ENCODE results near the gene JAZF1. TPM values are rescaled to one million over a fixed set of nuclear protein-coding genes. Genes with fewer than 3 reads are reported as not detected.

JAZF1 gene
- total and polyA plus RNA-seq, 7 donors, result 2.3 to 10.6 (median 5.3) TPM

DNA sequence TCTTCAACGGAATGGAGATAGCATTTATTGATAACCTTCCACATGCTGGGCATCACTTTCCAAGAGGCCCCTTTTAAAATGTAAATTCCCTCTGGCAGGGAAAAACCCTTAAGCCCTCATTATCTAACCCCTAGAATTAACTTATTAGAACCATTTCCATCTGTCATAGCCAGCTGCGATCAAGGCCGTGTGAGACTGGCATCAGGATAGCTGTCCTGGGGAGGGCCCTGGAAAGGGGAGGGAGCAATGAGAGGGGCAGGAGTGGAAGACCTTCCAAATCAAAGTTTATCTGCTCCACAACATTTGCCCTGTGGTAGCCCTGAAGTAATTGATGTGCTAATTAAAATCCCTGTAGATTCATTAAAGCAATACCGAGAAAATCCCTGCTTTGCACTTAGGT lies 45.0 kb upstream of the JAZF1 start:
- Histone ChIP-seq H3K9me3 (no peaks in the 10 kb centered on the region), H3K36me3 (ENCODE audit: insufficient read depth in 1 of 2, low read depth in 1 of 2) (no peaks in the 10 kb centered on the region), H3K4me1 (no peaks in the 10 kb centered on the region), H3K27me3 (ENCODE audit: insufficient read depth in 3 of 3, low read length in 2 of 3) (no peaks in the 10 kb centered on the region), H3K27ac (no peak overlapping the region), H3K4me3 (no peak overlapping the region)
- TF ChIP-seq, protein P1, sequence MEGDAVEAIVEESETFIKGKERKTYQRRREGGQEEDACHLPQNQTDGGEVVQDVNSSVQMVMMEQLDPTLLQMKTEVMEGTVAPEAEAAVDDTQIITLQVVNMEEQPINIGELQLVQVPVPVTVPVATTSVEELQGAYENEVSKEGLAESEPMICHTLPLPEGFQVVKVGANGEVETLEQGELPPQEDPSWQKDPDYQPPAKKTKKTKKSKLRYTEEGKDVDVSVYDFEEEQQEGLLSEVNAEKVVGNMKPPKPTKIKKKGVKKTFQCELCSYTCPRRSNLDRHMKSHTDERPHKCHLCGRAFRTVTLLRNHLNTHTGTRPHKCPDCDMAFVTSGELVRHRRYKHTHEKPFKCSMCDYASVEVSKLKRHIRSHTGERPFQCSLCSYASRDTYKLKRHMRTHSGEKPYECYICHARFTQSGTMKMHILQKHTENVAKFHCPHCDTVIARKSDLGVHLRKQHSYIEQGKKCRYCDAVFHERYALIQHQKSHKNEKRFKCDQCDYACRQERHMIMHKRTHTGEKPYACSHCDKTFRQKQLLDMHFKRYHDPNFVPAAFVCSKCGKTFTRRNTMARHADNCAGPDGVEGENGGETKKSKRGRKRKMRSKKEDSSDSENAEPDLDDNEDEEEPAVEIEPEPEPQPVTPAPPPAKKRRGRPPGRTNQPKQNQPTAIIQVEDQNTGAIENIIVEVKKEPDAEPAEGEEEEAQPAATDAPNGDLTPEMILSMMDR (IDR thresholded peaks at IDR 0.05), result no peak
- intact Hi-C loops (cut with DNase I), result no loop called here
- ATAC-seq (no peak), DNase-seq (no peak)
- 60 to 74% (median 67%) methylated on average over 4 of the region's 4 CpGs for WGBS, 3 donors

DNA sequence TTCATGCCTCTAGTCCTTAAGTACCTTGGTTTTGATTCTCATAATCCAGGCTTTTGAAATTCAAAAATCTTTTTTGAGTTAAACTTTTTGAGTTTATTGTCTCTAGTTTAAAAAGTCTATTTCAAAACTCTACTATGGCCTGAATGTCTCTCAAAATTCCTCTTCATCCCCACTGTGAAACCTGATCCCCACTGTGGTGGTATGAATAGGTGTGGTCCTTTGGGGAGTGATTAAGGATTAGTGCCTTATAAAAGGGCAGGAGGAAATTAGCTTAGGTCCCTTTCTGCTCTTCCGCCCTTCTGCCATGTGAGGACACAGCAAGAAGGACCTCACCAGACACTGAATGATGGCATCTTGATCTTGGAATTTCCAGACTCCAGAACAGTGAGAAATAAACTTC lies 44.1 kb upstream of the JAZF1 start:
- ATAC-seq, result no peak
- no peak overlapping the region for H3K27ac ChIP-seq
- WGBS, 3 donors, result 95 to 100% (median 96%) methylated on average over 1 of the region's 1 CpG
- no peaks in the 10 kb centered on the region for H3K27me3 ChIP-seq (ENCODE audit: insufficient read depth in 3 of 3, low read length in 2 of 3)
- no peaks in the 10 kb centered on the region for H3K36me3 ChIP-seq (ENCODE audit: insufficient read depth in 1 of 2, low read depth in 1 of 2)
- intact Hi-C loops (cut with DNase I), result no loop called here
- TF ChIP-seq, protein P1 (IDR thresholded peaks at IDR 0.05), result no peak
- H3K4me1 ChIP-seq, result no peaks in the 10 kb centered on the region
- no peak overlapping the region for H3K4me3 ChIP-seq
- no peak for DNase-seq
- no peaks in the 10 kb centered on the region for H3K9me3 ChIP-seq

DNA sequence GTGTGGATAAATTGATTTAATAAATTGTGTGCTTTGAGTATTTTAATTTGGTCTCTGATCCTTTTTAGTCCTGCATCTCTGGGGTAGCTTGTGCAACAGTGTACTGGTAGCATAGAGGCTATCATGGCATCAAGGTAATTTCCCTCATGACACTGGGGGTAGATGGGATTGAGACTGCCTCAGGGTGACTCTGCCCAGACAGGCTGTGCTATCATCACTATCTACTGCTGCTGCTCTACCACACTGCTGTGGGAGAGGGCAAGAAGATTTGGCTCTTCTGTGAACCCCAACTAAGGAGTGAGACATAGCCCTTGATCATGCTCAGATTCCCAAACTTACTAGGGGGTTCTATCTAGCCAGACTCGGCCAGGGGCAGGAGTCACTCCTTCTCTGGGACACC lies 43.6 kb upstream of the JAZF1 start:
- TF ChIP-seq, protein P1 (IDR thresholded peaks at IDR 0.05), result no peak
- Histone ChIP-seq H3K36me3 (ENCODE audit: insufficient read depth in 1 of 2, low read depth in 1 of 2) (no peaks in the 10 kb centered on the region), H3K27me3 (ENCODE audit: insufficient read depth in 3 of 3, low read length in 2 of 3) (no peaks in the 10 kb centered on the region), H3K4me3 (no peak overlapping the region), H3K4me1 (no peaks in the 10 kb centered on the region), H3K9me3 (no peaks in the 10 kb centered on the region), H3K27ac (no peak overlapping the region)
- ATAC-seq, result no peak
- no peak for DNase-seq
- intact Hi-C loops (cut with DNase I), result no loop called here
- WGBS, 3 donors, result 55 to 76% (median 72%) methylated on average over 1 of the region's 1 CpG

DNA sequence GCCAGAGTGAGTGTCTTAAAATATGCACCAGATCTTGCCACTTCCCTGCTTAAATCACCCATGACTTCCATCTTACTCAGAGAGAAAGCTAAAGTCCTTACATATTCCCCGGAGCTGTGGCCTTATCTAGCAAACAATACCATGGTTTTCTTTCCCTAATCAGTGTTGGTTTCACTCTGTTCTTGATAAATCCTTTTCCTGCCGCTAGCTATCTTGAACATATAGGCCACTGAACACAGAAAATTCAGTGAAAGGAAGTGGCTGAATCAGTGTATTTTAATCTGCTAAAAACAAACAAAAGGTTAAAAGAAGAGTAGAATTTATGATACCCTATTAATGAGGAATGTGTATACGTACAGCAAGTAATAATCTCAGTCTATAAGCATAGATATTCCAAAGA lies 42.0 kb upstream of the JAZF1 start:
- Histone ChIP-seq H3K36me3 (ENCODE audit: insufficient read depth in 1 of 2, low read depth in 1 of 2) (no peaks in the 10 kb centered on the region), H3K9me3 (no peaks in the 10 kb centered on the region), H3K4me3 (no peak overlapping the region), H3K27me3 (ENCODE audit: insufficient read depth in 3 of 3, low read length in 2 of 3) (no peaks in the 10 kb centered on the region), H3K27ac (no peak overlapping the region), H3K4me1 (no peaks in the 10 kb centered on the region)
- ATAC-seq, result no peak
- WGBS, 3 donors, result 82 to 90% (median 89%) methylated on average over 3 of the region's 3 CpGs
- DNase-seq, result no peak
- intact Hi-C loops (cut with DNase I), result no loop called here
- TF ChIP-seq, protein P1 (IDR thresholded peaks at IDR 0.05), result no peak

DNA sequence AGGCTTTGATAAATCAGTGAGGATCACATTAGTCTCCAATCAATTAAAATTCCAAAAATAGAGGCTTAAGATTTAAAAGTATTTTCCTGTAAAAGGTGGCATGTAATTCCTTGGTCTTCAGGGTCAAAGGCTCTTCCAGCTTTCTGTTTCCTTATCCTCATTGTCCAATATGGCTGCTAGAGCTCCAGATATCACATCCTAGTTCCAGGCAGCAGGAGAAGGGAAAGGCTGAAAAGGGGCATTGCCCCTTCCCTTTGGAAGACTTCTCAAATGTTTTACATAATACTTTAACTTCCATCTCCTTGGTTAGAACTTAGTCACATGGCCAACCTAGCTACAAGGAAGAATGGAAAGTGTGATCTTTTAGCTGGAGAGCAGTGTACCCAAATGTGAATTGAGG lies 39.2 kb upstream of the JAZF1 start:
- Histone ChIP-seq H3K27ac (no peak overlapping the region), H3K27me3 (ENCODE audit: insufficient read depth in 3 of 3, low read length in 2 of 3) (no peaks in the 10 kb centered on the region), H3K4me3 (no peak overlapping the region), H3K36me3 (ENCODE audit: insufficient read depth in 1 of 2, low read depth in 1 of 2) (no peaks in the 10 kb centered on the region), H3K4me1 (no peaks in the 10 kb centered on the region), H3K9me3 (no peaks in the 10 kb centered on the region)
- intact Hi-C loops (cut with DNase I), result no loop called here
- TF ChIP-seq, protein P1 (IDR thresholded peaks at IDR 0.05), result no peak
- ATAC-seq, result no peak
- no peak for DNase-seq

Measured in psoas muscle (tissue), 8 donors.